SH-SY5Y (cell line): ENCODE results near the gene SCN11A.

Source experiments
- GATA2 ChIP-seq: IDR thresholded peaks from 2 replicates; pipeline ENCODE4 v1.6.1; 2011; ENCODE audit warnings: mild to moderate bottlenecking, low read depth, low read length
- GATA3 ChIP-seq: IDR thresholded peaks from 2 replicates; pipeline ENCODE4 v1.6.1; 2011; ENCODE audit warnings: low read depth, mild to moderate bottlenecking, low read length, moderate library complexity

- TF ChIP-seq GATA2 (no peak), GATA3 (no peak)
Observed at GRCh38 chr3:39065197-39065596, 13.5 kb upstream of the SCN11A start.
